Nephron progenitor cell (in vitro differentiated cells): ENCODE results near the gene GRAMD1A.

ENCODE experiments used
- DNase-seq: peaks from one replicate; pipeline ENCODE4 v3.0.0; 2021
- H3K27ac Mint-ChIP-seq: 2 replicates; pipeline ENCODE4 v1.8.0; 2021; ENCODE audit warnings: mild to moderate bottlenecking, moderate library complexity, mixed read lengths
- H3K27me3 Mint-ChIP-seq: 2 replicates; pipeline ENCODE4 v1.8.0; 2021; ENCODE audit warnings: mild to moderate bottlenecking, low read depth, mixed read lengths; ENCODE audit not compliant: poor library complexity
- H3K36me3 Mint-ChIP-seq: 2 replicates; pipeline ENCODE4 v1.8.0; 2021; ENCODE audit warnings: low read depth, mixed read lengths
- H3K4me1 Mint-ChIP-seq: 2 replicates; pipeline ENCODE4 v1.8.0; 2021; ENCODE audit warnings: mixed read lengths
- H3K4me3 Mint-ChIP-seq: 2 replicates; pipeline ENCODE4 v1.8.0; 2021; ENCODE audit warnings: mild to moderate bottlenecking, moderate library complexity, mixed read lengths
- H3K9me3 Mint-ChIP-seq: 2 replicates; pipeline ENCODE4 v1.8.0; 2021; ENCODE audit warnings: mild to moderate bottlenecking, moderate library complexity, mixed read lengths
- CTCF ChIP-seq: fragments of 200-600 bp; sonication (generic); IDR thresholded peaks from 2 replicates; pipeline ENCODE4 v1.5.0; 2021; ENCODE audit warnings: antibody characterized with exemption

Gene GRAMD1A

GRCh38 chr19:34960940-34961679, 39.0 kb upstream of the GRAMD1A start:
- Mint-ChIP-seq H3K9me3 (peaks cover 88% of the 10 kb centered on the region), H3K27ac (no peak overlapping the region), H3K36me3 (peaks cover 74% of the 10 kb centered on the region), H3K4me1 (peaks cover 9% of the 10 kb centered on the region), H3K27me3 (peaks cover 19% of the 10 kb centered on the region), H3K4me3 (no peak overlapping the region)
- DNase-seq = no peak
- no peak for TF ChIP-seq CTCF

GRCh38 chr19:34961775-34962686, 38.1 kb upstream of the GRAMD1A start:
- no peak for DNase-seq
- peaks cover 9% of the 10 kb centered on the region for H3K4me1 Mint-ChIP-seq
- peak overlapping the region; percentile 88 for H3K4me3 Mint-ChIP-seq
- no peak overlapping the region for H3K27ac Mint-ChIP-seq
- H3K36me3 Mint-ChIP-seq = peaks cover 65% of the 10 kb centered on the region
- peaks cover 23% of the 10 kb centered on the region for H3K27me3 Mint-ChIP-seq
- no peak for TF ChIP-seq CTCF
- peaks cover 87% of the 10 kb centered on the region for H3K9me3 Mint-ChIP-seq

- H3K4me3 Mint-ChIP-seq = peak overlapping the region; percentile 88
- TF ChIP-seq CTCF = no peak
- peaks cover 84% of the 10 kb centered on the region for H3K9me3 Mint-ChIP-seq
- peaks cover 56% of the 10 kb centered on the region for H3K36me3 Mint-ChIP-seq
- DNase-seq = no peak
- peaks cover 9% of the 10 kb centered on the region for H3K4me1 Mint-ChIP-seq
- H3K27me3 Mint-ChIP-seq = peaks cover 22% of the 10 kb centered on the region
- no peak overlapping the region for H3K27ac Mint-ChIP-seq
Observed at GRCh38 chr19:34962687-34963572, 37.2 kb upstream of the GRAMD1A start.

- H3K9me3 Mint-ChIP-seq = peaks cover 84% of the 10 kb centered on the region
- H3K27ac Mint-ChIP-seq = no peak within 1 kb of the TSS
- peaks cover 25% of the 10 kb centered on the region for H3K27me3 Mint-ChIP-seq
Observed at GRCh38 chr19:34963573-34964406, 36.3 kb upstream of the GRAMD1A start, which contains the start of gene ZNF792. Gene ZNF792, minus strand, starts transcription at chr19:34964229. Its CDS starts 567 bp downstream, at chr19:34963662.

More at GRCh38 chr19:34963573-34964406, 36.3 kb upstream of the GRAMD1A start, which contains the start of gene ZNF792:
- peaks cover 47% of the 10 kb centered on the region for H3K36me3 Mint-ChIP-seq
- peak; percentile 79 for DNase-seq
- TF ChIP-seq CTCF = no peak
- H3K4me1 Mint-ChIP-seq = peaks cover 9% of the 10 kb centered on the region
- H3K4me3 Mint-ChIP-seq = peak within 1 kb of the TSS; percentile 88
